Left renal pelvis (tissue), 4 donors: Measurements from ENCODE around the gene ARHGAP9. TPM values are rescaled to one million over a fixed set of nuclear protein-coding genes. Genes with fewer than 3 reads are reported as not detected.

Source experiments
- polyA plus RNA-seq, 4 donors: library from polyadenylated mRNA; unstranded; fragments of 120-200 nt; gene quantifications; one replicate each; pipeline ENCODE4 v1.2.1, GENCODE V29; 2013; ENCODE audit not compliant: insufficient read length in 4 of 4

ARHGAP9 gene
- polyA plus RNA-seq, 4 donors = 1.9 to 5.5 (median 2.9) TPM

Other genes starting within 250 kb of the ARHGAP9 start
- gene STAC3, start 228.7 kb downstream of the ARHGAP9 start, polyA plus RNA-seq = 1 to 10 TPM; 2.2 to 8.9 (median 4.1) TPM
- gene R3HDM2, start 48.8 kb downstream of the ARHGAP9 start, polyA plus RNA-seq = 10 to 100 TPM; 65.5 to 99.8 (median 76.4) TPM
- gene INHBC, start 45.1 kb downstream of the ARHGAP9 start, polyA plus RNA-seq = under 1 TPM; 0.11 to 0.26 (median 0.17) TPM
- gene INHBE, start 24.6 kb downstream of the ARHGAP9 start, polyA plus RNA-seq = under 1 TPM; 0.36 to 0.78 (median 0.72) TPM
- 10 to 100 TPM; 16.2 to 62.3 (median 22.1) TPM for gene GLI1, start 20.1 kb downstream of the ARHGAP9 start, polyA plus RNA-seq
- 100 to 1,000 TPM in 3 of 4 donors, 10 to 100 TPM in 1; 94.7 to 164 (median 118) TPM for gene MARS1, start 8.2 kb upstream of the ARHGAP9 start, polyA plus RNA-seq
- 10 to 100 TPM; 16.3 to 34.6 (median 29.8) TPM for gene DDIT3, start 40.6 kb upstream of the ARHGAP9 start, polyA plus RNA-seq
- 10 to 100 TPM; 52.6 to 99.8 (median 61.2) TPM for gene MBD6, start 43.0 kb upstream of the ARHGAP9 start, polyA plus RNA-seq
- 100 to 1,000 TPM; 144 to 176 (median 167) TPM for gene DCTN2, start 67.3 kb upstream of the ARHGAP9 start, polyA plus RNA-seq
- 1 to 10 TPM in 2 of 4 donors, under 1 TPM in 2; 0.64 to 1.1 (median 0.86) TPM for gene KIF5A, start 70.2 kb upstream of the ARHGAP9 start, polyA plus RNA-seq
- gene PIP4K2C, start 111.3 kb upstream of the ARHGAP9 start, polyA plus RNA-seq = 10 to 100 TPM; 21.9 to 47.1 (median 39.6) TPM
- gene DTX3, start 125.0 kb upstream of the ARHGAP9 start, polyA plus RNA-seq = 10 to 100 TPM; 53.9 to 82.4 (median 62.2) TPM
- gene ARHGEF25, start 131.6 kb upstream of the ARHGAP9 start, polyA plus RNA-seq = 100 to 1,000 TPM in 1 of 4 donors, 10 to 100 TPM in 3; 33.6 to 101 (median 36.9) TPM
- gene B4GALNT1, start 153.3 kb upstream of the ARHGAP9 start, polyA plus RNA-seq = 1 to 10 TPM in 1 of 4 donors, under 1 TPM in 3; 0.79 to 6.1 (median 0.93) TPM
- gene OS9, start 214.3 kb upstream of the ARHGAP9 start, polyA plus RNA-seq = 100 to 1,000 TPM; 189 to 235 (median 201) TPM